ENCODE measurements around the gene EFCAB13.
A peak's percentile ranks its signal among the peaks of the same experiment; 100 is the strongest.

The EFCAB13 gene

DNA sequence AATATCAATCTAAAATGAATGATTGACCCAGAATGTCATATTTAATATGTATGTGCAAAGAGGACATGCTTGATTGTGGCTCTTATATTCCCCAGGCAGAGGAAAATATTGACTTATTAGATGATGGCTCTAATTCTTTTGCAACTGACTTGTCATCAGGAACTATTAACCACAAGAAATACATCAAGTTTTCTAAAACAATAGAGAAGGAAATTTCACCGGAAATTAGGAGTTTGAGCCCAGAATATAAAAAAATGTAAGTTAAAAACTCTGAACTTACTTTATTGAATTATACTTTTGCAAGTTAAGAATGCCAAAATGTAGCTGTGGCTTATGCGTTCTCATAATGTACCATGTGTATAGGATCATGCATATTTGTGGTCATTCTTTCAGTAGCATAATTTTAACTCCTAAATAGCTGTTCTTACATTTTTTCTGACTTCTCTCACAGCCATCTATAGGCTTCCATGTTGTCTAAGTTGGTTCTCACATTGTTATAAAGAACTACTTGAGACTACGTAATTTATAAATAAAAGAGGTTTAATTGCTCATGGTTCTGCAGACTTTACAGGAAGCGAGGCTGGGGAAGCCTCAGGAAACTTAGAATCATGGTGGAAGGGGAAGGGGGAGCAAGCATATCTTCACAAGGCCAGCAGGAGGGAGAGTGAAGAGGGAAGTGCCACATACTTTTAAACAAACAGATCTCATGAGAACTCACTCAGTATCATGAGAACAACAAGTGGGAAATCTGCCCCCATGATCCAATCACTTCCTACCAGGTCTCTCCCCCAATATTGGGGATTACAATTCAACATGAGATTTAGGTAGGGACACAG, 11.6 kb downstream of the EFCAB13 start:
- TF ChIP-seq, protein P1, sequence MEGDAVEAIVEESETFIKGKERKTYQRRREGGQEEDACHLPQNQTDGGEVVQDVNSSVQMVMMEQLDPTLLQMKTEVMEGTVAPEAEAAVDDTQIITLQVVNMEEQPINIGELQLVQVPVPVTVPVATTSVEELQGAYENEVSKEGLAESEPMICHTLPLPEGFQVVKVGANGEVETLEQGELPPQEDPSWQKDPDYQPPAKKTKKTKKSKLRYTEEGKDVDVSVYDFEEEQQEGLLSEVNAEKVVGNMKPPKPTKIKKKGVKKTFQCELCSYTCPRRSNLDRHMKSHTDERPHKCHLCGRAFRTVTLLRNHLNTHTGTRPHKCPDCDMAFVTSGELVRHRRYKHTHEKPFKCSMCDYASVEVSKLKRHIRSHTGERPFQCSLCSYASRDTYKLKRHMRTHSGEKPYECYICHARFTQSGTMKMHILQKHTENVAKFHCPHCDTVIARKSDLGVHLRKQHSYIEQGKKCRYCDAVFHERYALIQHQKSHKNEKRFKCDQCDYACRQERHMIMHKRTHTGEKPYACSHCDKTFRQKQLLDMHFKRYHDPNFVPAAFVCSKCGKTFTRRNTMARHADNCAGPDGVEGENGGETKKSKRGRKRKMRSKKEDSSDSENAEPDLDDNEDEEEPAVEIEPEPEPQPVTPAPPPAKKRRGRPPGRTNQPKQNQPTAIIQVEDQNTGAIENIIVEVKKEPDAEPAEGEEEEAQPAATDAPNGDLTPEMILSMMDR (IDR thresholded peaks at IDR 0.05; ENCODE audit: low read depth, low read length) = no peak
- TF ChIP-seq MYC (IDR thresholded peaks at IDR 0.05; ENCODE audit: low read depth, low read length) = no peak
- no peak for TF ChIP-seq POLR2A (IDR thresholded peaks at IDR 0.05; ENCODE audit: extremely low read depth, insufficient read length)
- TF ChIP-seq, protein P2, sequence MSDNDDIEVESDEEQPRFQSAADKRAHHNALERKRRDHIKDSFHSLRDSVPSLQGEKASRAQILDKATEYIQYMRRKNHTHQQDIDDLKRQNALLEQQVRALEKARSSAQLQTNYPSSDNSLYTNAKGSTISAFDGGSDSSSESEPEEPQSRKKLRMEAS (IDR thresholded peaks at IDR 0.05; ENCODE audit: low read depth, low read length) = no peak
- DNase-seq (ENCODE audit: low read depth) = peak; percentile 10
- no peak overlapping the region for H3K4me3 ChIP-seq (ENCODE audit: low read depth, low read length)

DNA sequence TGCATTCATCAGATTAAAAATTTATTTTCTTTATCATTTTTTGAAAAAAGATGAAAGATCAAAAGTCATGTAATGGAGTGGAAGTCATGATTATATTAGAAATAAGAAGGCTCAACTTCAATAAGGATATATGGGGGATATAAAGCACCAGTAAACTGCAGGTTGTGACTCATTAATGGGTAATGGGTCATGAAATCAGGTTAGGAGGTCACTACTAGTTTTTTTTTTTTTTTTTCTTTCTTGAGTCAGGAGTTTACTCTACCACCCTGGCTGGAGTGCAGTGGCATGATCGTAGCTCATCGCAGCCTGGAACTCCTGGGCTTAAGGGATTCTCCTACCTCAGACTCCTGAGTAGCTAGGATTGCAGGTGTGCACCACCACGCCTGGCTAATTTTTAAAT, 14.3 kb downstream of the EFCAB13 start:
- H3K4me3 ChIP-seq (ENCODE audit: low read depth, low read length) = no peak overlapping the region
- no peak for DNase-seq (ENCODE audit: low read depth)
- no peak for TF ChIP-seq POLR2A (IDR thresholded peaks at IDR 0.05; ENCODE audit: extremely low read depth, insufficient read length)
- TF ChIP-seq MYC (IDR thresholded peaks at IDR 0.05; ENCODE audit: low read depth, low read length) = no peak
- TF ChIP-seq, protein P2 (IDR thresholded peaks at IDR 0.05; ENCODE audit: low read depth, low read length) = no peak
- TF ChIP-seq, protein P1 (IDR thresholded peaks at IDR 0.05; ENCODE audit: low read depth, low read length) = no peak

DNA sequence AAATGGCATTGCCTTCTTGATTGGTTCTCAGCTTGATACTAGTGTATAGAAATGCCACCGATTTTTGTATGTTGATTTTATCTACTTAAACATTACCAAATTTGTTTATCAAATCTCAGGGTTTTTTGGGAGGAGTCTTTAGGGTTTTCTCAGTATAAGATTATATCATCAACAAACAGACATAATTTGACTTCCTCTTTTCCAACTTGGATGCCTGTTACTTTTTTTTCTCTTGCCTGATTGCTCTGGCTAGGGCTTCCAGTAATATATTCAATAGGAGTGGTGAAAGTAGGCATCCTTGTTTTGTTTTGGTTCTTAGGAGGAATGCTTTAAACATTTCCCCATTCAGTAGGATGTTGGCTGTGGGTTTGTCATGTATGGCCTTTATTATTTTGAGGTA, 29.1 kb downstream of the EFCAB13 start:
- DNase-seq (ENCODE audit: low read depth) = peak; percentile 8
- no peak overlapping the region for H3K4me3 ChIP-seq (ENCODE audit: low read depth, low read length)

DNA sequence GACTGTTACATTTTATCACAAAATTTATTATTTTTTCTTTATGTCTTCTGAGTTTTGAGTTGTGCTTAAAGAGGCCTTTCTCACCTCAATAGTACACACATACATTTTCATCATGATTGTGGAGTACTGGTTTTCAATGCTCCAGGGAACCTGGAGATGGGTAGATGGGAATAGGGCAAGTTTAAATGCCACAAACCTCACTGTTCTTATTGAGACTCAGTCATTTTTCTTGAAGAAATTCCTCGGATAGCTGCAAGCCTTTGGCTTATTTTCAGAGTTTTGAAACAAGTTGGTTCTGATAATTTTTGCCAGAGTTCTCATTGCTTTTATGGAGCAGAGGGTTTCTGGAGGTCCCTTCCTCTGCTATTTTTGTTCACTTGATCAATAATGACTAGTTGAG, 34.9 kb downstream of the EFCAB13 start:
- TF ChIP-seq, protein P2 (IDR thresholded peaks at IDR 0.05; ENCODE audit: low read depth, low read length) = no peak
- TF ChIP-seq MYC (IDR thresholded peaks at IDR 0.05; ENCODE audit: low read depth, low read length) = no peak
- TF ChIP-seq, protein P1 (IDR thresholded peaks at IDR 0.05; ENCODE audit: low read depth, low read length) = no peak
- TF ChIP-seq POLR2A (IDR thresholded peaks at IDR 0.05; ENCODE audit: extremely low read depth, insufficient read length) = no peak
- no peak overlapping the region for H3K4me3 ChIP-seq (ENCODE audit: low read depth, low read length)
- no peak for DNase-seq (ENCODE audit: low read depth)

More for the DNA sequence above, 29.1 kb downstream of the EFCAB13 start:
- TF ChIP-seq POLR2A (IDR thresholded peaks at IDR 0.05; ENCODE audit: extremely low read depth, insufficient read length) (no peak), MYC (IDR thresholded peaks at IDR 0.05; ENCODE audit: low read depth, low read length) (no peak)
- TF ChIP-seq, protein P2 (IDR thresholded peaks at IDR 0.05; ENCODE audit: low read depth, low read length) = no peak
- TF ChIP-seq, protein P1 (IDR thresholded peaks at IDR 0.05; ENCODE audit: low read depth, low read length) = no peak

DNA sequence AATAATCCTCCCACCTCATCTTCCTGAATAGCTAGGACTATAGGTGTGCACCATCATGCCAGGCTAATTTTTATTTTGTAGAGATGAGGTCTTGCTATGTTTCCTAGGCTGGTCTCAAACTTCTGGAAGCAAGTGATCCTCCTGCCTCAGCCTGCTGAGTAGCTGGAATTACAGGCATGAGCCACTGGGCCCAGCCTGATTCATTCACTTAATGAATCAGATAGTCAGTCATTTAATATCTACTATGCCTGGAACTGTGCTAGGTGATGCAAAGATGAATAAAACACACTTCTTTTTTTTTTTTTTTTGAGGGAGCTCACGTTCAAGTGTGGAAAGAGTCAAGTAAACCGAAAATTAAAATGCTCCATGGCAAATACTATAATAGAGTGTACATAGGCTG, 39.4 kb downstream of the EFCAB13 start:
- no peak for DNase-seq (ENCODE audit: low read depth)
- TF ChIP-seq, protein P2 (IDR thresholded peaks at IDR 0.05; ENCODE audit: low read depth, low read length) = no peak
- TF ChIP-seq, protein P1 (IDR thresholded peaks at IDR 0.05; ENCODE audit: low read depth, low read length) = no peak
- TF ChIP-seq MYC (IDR thresholded peaks at IDR 0.05; ENCODE audit: low read depth, low read length) (no peak), POLR2A (IDR thresholded peaks at IDR 0.05; ENCODE audit: extremely low read depth, insufficient read length) (no peak)
- no peak overlapping the region for H3K4me3 ChIP-seq (ENCODE audit: low read depth, low read length)

Measured in NB4 (cell line).